Measurements from ENCODE around the gene COX4I1. TPM values are rescaled to one million over a fixed set of nuclear protein-coding genes. Genes with fewer than 3 reads are reported as not detected.
A peak's percentile ranks its signal among the peaks of the same experiment; 100 is the strongest.

The COX4I1 gene
- total RNA-seq, 4 donors from 2014 or later = 516 to 726 (median 632) TPM

DNA sequence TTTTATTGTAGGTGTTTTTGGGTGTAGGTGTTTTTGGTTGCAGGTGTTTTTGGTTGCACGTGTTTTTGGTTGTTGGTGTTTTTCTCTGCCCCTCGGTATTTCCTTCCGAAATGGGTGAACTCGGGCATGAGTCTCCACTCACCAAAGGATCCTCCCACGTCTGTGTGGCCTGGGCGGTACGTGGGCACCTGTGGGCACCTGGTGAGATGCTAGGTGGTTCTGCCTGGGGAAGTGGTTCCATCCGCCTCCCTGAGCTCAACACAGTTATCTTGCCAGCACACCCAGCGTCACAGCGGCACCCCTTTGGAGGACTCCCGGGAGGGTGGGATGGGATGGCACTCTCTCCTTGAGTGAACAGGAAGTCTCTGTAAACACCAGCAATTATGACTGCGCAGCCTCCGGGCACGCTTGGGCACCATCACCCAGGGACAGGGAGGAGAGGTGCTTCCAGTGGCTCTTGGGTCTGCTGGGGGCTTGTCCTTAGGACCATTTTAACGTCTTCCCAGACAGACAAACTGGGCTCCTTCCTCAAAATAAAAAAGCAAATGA, 29.8 kb downstream of the COX4I1 start:
- no peaks in the 10 kb centered on the region for H3K36me3 ChIP-seq
- no peak overlapping the region for H3K4me3 ChIP-seq (replicated peaks in 1 of 3)
- TF ChIP-seq, protein P1, sequence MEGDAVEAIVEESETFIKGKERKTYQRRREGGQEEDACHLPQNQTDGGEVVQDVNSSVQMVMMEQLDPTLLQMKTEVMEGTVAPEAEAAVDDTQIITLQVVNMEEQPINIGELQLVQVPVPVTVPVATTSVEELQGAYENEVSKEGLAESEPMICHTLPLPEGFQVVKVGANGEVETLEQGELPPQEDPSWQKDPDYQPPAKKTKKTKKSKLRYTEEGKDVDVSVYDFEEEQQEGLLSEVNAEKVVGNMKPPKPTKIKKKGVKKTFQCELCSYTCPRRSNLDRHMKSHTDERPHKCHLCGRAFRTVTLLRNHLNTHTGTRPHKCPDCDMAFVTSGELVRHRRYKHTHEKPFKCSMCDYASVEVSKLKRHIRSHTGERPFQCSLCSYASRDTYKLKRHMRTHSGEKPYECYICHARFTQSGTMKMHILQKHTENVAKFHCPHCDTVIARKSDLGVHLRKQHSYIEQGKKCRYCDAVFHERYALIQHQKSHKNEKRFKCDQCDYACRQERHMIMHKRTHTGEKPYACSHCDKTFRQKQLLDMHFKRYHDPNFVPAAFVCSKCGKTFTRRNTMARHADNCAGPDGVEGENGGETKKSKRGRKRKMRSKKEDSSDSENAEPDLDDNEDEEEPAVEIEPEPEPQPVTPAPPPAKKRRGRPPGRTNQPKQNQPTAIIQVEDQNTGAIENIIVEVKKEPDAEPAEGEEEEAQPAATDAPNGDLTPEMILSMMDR (IDR thresholded peaks at IDR 0.05) = no peak
- no peak for TF ChIP-seq POLR2A (IDR thresholded peaks at IDR 0.05)
- no peaks in the 10 kb centered on the region for H3K9me3 ChIP-seq
- whole genome bisulfite sequencing, 2 donors = 79 to 92% methylated on average over 13 to 15 of the region's 15 CpGs
- H3K27me3 ChIP-seq = no peaks in the 10 kb centered on the region
- no peak overlapping the region for H3K27ac ChIP-seq
- intact Hi-C loops (cut with DNase I) = no loop called here
- H3K4me1 ChIP-seq = no peaks in the 10 kb centered on the region
- DNase-seq = no peak

DNA sequence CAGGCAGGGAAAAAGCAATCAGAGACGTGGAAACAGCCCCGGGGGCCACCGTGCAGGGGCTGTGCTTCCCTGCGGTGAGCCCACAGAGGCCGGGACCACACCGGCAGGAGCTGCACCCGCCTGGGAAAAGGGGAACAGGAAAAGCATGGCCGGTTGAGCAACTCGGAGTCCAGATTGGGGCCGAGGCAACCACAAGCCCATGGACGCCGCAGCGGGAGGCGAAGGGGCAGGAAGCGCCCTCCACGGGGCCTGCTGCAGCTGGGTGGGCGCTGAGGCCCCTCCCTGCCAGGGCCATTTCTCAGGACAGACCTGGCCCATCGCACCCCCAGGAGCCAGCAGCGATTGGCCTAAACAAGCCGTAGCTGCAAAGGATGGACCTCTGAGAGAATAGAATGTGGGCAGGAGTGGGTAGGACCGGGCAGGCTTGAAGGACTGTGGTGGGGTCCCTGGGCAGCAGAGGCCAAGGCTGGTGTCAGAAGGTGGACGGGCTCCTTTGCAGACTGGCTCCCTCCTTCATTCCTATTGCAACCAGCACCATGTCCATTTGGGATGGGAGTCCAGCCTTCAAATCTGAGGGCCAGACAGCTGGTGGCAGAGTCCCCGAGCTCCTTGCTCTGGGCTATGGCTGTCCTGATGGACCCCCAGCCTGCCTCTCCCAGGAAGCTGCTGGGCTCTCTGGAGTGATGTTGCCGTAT, 30.4 kb downstream of the COX4I1 start:
- intact Hi-C loops (cut with DNase I) = no loop called here
- H3K4me3 ChIP-seq (replicated peaks in 1 of 3) = no peak overlapping the region
- no peaks in the 10 kb centered on the region for H3K9me3 ChIP-seq
- no peak for TF ChIP-seq POLR2A (IDR thresholded peaks at IDR 0.05)
- TF ChIP-seq, protein P1 (IDR thresholded peaks at IDR 0.05) = no peak
- no peaks in the 10 kb centered on the region for H3K27me3 ChIP-seq
- 70 to 77% methylated on average over 22 to 24 of the region's 24 CpGs for WGBS, 2 donors
- peak in 1 of 2 donors; percentile 8 for DNase-seq
- no peaks in the 10 kb centered on the region for H3K4me1 ChIP-seq
- no peak overlapping the region for H3K27ac ChIP-seq
- no peaks in the 10 kb centered on the region for H3K36me3 ChIP-seq

DNA sequence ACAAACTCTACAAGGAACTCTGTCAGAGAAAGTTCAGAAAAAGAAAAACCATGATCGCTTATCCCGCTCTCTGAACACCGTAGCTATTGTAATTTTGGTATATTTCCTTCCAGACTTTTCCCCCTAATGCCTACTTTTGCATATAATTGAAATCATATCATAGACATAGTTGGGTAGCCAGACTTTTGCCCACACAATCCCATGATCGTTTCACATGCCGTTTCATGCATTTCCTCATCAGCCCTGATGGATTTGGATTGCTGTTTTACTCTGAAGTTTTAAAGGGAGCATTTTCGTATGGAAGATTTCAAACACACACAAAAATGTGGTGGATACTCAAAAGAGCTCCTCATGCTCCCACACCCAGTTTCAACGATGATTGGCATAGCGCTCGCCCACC, 31.3 kb downstream of the COX4I1 start:
- WGBS, 2 donors = 79 to 80% methylated on average over 9 of the region's 9 CpGs
- H3K36me3 ChIP-seq = no peaks in the 10 kb centered on the region
- H3K27me3 ChIP-seq = no peaks in the 10 kb centered on the region
- DNase-seq = no peak
- no peak overlapping the region for H3K27ac ChIP-seq
- intact Hi-C loops (cut with DNase I) = no loop called here
- no peak overlapping the region for H3K4me3 ChIP-seq (replicated peaks in 1 of 3)
- TF ChIP-seq, protein P1 (IDR thresholded peaks at IDR 0.05) = no peak
- TF ChIP-seq POLR2A (IDR thresholded peaks at IDR 0.05) = no peak
- no peaks in the 10 kb centered on the region for H3K4me1 ChIP-seq
- H3K9me3 ChIP-seq = no peaks in the 10 kb centered on the region

DNA sequence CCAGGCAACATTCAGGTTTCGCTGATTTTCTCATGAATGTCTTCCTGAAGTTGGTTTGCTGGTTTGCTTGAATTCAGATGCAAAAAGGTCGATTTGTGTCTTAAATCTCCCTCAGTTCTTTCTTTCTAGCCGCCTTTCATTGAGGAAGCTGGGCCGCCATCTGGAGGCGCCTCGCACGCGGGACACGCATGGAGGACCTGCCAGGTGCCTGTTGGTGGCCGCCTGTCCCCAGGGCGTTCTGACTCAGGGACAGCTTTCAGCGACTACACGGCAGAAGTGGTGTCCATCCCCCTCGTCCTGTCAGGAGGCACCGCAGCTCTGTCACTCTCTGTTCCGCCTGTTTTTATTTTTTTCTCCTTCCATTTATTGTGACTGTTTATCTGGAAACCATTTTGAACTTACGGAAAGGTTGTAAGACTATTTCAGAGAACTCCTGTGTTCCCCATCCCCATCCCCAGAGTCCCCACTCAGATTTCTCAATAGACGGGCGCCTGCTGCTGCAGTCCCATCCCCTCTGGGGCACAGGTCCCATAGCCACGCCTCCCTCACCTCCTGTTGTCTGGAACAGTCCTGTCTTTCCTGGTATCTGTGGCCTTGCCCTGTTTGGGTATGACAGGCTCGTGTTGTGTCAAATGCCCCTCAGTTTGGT, 33.2 kb downstream of the COX4I1 start:
- H3K27ac ChIP-seq = no peak overlapping the region
- intact Hi-C loops (cut with DNase I) = no loop called here
- H3K9me3 ChIP-seq = no peaks in the 10 kb centered on the region
- TF ChIP-seq, protein P1 (IDR thresholded peaks at IDR 0.05) = no peak
- no peak for TF ChIP-seq POLR2A (IDR thresholded peaks at IDR 0.05)
- no peaks in the 10 kb centered on the region for H3K27me3 ChIP-seq
- WGBS, 2 donors = 82 to 83% methylated on average over 21 of the region's 21 CpGs
- no peak for DNase-seq
- H3K36me3 ChIP-seq = no peaks in the 10 kb centered on the region
- no peak overlapping the region for H3K4me3 ChIP-seq (replicated peaks in 1 of 3)
- no peaks in the 10 kb centered on the region for H3K4me1 ChIP-seq

All from thyroid gland (tissue), 4 donors.